Osteocyte (in vitro differentiated cells): ENCODE data around the gene SERTM2. TPM values are rescaled to one million over a fixed set of nuclear protein-coding genes. Genes with fewer than 3 reads are reported as not detected.

ENCODE experiments used
- DNase-seq: peaks from one replicate; pipeline ENCODE4 v3.0.0; 2021; ENCODE audit warnings: mixed read lengths; ENCODE audit not compliant: unreplicated experiment; ENCODE audit errors: extremely low spot score
- H3K27ac Mint-ChIP-seq: one replicate; pipeline ENCODE4 v1.8.0; 2021; ENCODE audit warnings: mild to moderate bottlenecking, mixed read lengths; ENCODE audit not compliant: unreplicated experiment
- H3K27me3 Mint-ChIP-seq: one replicate; pipeline ENCODE4 v1.8.0; 2021; ENCODE audit warnings: mixed read lengths; ENCODE audit not compliant: unreplicated experiment
- H3K36me3 Mint-ChIP-seq: one replicate; pipeline ENCODE4 v1.8.0; 2021; ENCODE audit warnings: mixed read lengths; ENCODE audit not compliant: unreplicated experiment
- H3K4me1 Mint-ChIP-seq: one replicate; pipeline ENCODE4 v1.8.0; 2021; ENCODE audit warnings: mixed read lengths; ENCODE audit not compliant: unreplicated experiment
- H3K4me3 Mint-ChIP-seq: one replicate; pipeline ENCODE4 v1.8.0; 2021; ENCODE audit warnings: mild to moderate bottlenecking, moderate library complexity, mixed read lengths; ENCODE audit not compliant: unreplicated experiment
- H3K9me3 Mint-ChIP-seq: one replicate; pipeline ENCODE4 v1.8.0; 2021; ENCODE audit warnings: mixed read lengths; ENCODE audit not compliant: unreplicated experiment
- total RNA-seq: library from RNA; stranded (reverse); gene quantifications from 2 replicates; pipeline ENCODE4 v1.2.1, GENCODE V29; 2021
- TF ChIP-seq, protein P1 (sequence below): fragments of 200-600 bp; sonication (generic); IDR thresholded peaks from 2 replicates; pipeline ENCODE4 v1.5.0; 2021; ENCODE audit warnings: antibody characterized with exemption, mild to moderate bottlenecking, moderate library complexity

The SERTM2 gene
- total RNA-seq, 1 donor from 2014 or later: not detected

DNA sequence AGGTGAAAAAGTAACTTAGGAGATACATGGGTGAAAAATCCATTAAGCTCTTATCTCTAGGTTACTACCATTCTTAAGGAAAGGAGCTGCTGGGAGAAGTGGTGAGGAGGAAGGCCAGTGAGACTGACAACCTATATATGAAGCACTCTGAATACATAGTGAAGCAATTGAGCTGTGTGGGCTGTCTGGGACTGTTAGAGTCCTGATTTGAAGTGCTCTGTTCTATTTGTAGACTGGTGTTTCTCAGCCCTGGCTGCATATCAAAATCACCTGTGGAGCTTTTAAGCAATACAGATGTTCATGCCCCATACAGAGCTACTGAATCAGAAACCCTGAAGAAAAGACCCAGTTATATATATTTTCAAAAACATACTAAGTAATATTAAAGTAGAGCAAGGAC, 3.9 kb downstream of the SERTM2 start:
- no peaks in the 10 kb centered on the region for H3K9me3 Mint-ChIP-seq
- no peak for DNase-seq
- TF ChIP-seq, protein P1, sequence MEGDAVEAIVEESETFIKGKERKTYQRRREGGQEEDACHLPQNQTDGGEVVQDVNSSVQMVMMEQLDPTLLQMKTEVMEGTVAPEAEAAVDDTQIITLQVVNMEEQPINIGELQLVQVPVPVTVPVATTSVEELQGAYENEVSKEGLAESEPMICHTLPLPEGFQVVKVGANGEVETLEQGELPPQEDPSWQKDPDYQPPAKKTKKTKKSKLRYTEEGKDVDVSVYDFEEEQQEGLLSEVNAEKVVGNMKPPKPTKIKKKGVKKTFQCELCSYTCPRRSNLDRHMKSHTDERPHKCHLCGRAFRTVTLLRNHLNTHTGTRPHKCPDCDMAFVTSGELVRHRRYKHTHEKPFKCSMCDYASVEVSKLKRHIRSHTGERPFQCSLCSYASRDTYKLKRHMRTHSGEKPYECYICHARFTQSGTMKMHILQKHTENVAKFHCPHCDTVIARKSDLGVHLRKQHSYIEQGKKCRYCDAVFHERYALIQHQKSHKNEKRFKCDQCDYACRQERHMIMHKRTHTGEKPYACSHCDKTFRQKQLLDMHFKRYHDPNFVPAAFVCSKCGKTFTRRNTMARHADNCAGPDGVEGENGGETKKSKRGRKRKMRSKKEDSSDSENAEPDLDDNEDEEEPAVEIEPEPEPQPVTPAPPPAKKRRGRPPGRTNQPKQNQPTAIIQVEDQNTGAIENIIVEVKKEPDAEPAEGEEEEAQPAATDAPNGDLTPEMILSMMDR: no peak
- H3K4me1 Mint-ChIP-seq: no peaks in the 10 kb centered on the region
- no peaks in the 10 kb centered on the region for H3K36me3 Mint-ChIP-seq
- H3K27me3 Mint-ChIP-seq: no peaks in the 10 kb centered on the region
- H3K27ac Mint-ChIP-seq: no peak overlapping the region
- H3K4me3 Mint-ChIP-seq: no peak overlapping the region

DNA sequence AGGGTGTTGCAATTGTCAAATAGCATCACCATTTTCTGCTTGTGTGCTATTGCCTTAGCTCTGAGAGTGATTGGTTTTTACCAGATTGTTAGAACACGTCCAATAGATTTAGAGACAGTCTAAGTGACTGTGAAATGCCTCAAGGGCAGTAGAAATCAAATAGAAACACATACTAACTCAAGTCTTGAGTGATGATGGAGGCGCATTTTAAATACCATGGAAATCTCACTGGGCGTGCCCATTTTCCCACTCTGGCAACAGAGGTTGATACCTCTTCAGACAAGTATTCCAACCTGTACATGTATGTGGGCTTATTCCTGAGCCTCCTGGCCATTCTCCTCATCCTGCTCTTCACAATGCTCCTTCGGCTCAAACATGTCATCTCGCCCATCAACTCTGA, 7.2 kb downstream of the SERTM2 start:
- Mint-ChIP-seq H3K4me1 (no peaks in the 10 kb centered on the region), H3K36me3 (no peaks in the 10 kb centered on the region), H3K4me3 (no peak overlapping the region), H3K27ac (no peak overlapping the region), H3K27me3 (no peaks in the 10 kb centered on the region), H3K9me3 (no peaks in the 10 kb centered on the region)
- TF ChIP-seq, protein P1: no peak
- no peak for DNase-seq

DNA sequence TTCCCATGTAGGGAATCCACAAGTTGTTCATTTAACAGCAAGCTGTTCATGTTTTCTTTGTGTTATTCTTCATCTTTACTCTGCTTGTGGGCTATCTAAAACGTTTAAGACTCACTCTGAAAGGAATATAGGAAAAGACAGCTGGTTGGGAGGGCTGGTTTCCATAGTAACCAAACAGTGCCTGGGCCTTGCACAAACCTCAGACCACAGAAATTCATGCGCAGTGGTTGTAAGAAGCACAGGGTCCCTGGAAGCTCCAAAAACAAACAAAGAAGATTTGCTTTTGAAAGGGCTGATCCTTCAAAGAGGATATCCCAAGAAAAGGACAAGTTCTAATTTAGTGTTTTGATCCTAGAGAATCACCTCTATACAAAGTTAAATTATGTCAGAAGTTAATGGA, 7.8 kb downstream of the SERTM2 start:
- H3K27me3 Mint-ChIP-seq: no peaks in the 10 kb centered on the region
- H3K36me3 Mint-ChIP-seq: no peaks in the 10 kb centered on the region
- no peaks in the 10 kb centered on the region for H3K9me3 Mint-ChIP-seq
- TF ChIP-seq, protein P1: no peak
- H3K4me1 Mint-ChIP-seq: no peaks in the 10 kb centered on the region
- H3K4me3 Mint-ChIP-seq: no peak overlapping the region
- DNase-seq: no peak
- no peak overlapping the region for H3K27ac Mint-ChIP-seq

DNA sequence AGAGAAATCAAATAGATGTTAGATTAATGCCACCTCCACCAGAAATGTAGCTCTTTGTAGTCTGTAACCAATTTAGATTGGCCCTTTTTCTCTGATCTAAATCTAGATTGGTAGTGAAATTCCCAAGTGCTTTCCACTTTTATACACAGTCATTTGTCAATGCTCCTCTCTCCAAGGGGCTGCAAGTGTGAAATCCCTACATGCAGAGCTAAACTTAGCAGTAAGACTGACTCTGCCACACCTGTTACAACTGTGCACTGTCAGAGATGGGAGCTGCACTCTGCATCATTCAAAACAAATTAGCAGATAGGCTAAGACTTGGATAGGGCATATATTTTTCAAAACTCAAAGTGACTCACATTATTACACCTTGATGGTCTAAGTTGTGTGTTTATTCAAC, 9.1 kb downstream of the SERTM2 start:
- Mint-ChIP-seq H3K9me3 (no peaks in the 10 kb centered on the region), H3K4me3 (no peak overlapping the region), H3K27me3 (no peaks in the 10 kb centered on the region), H3K4me1 (no peaks in the 10 kb centered on the region), H3K27ac (no peak overlapping the region), H3K36me3 (no peaks in the 10 kb centered on the region)
- no peak for DNase-seq
- TF ChIP-seq, protein P1: no peak

DNA sequence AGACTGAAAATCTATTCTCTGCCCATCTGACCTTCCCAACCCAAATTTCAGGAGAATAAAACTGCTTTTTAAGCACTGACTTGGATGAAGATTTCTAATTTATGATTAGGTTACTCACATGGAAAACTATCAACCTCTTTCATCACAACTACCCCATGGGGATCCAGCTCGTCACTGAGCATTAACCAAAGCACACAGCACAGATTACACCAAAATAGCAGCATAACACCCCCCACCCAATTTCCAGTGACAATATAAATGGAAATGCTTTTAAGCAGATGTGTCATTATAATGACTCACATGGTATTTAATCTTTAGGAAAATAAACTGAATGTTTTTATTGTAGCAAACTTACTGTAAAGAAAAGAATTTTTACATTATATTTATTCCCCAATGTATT, 9.7 kb downstream of the SERTM2 start:
- DNase-seq: no peak
- H3K9me3 Mint-ChIP-seq: no peaks in the 10 kb centered on the region
- no peak overlapping the region for H3K4me3 Mint-ChIP-seq
- no peaks in the 10 kb centered on the region for H3K36me3 Mint-ChIP-seq
- TF ChIP-seq, protein P1: no peak
- no peak overlapping the region for H3K27ac Mint-ChIP-seq
- H3K27me3 Mint-ChIP-seq: no peaks in the 10 kb centered on the region
- no peaks in the 10 kb centered on the region for H3K4me1 Mint-ChIP-seq
